CD4-positive, alpha-beta T cell treated with Interleukin-15 for 4 hours (primary cell): ENCODE results near the gene LAMTOR2.
"Not testable (repeated sequence)": the region's sequence is repeated elsewhere in the genome, so short reads cannot be mapped to it uniquely, and the experiment has no call there.

Source experiments
- DNase-seq: peaks from one replicate; pipeline ENCODE4 v3.0.0-alpha.2; 2020; ENCODE audit warnings: low spot score

The LAMTOR2 gene

GRCh38 chr1:156052862-156053767 is 1.5 kb upstream of the LAMTOR2 start:
- DNase-seq, result peak; percentile 54

DNA sequence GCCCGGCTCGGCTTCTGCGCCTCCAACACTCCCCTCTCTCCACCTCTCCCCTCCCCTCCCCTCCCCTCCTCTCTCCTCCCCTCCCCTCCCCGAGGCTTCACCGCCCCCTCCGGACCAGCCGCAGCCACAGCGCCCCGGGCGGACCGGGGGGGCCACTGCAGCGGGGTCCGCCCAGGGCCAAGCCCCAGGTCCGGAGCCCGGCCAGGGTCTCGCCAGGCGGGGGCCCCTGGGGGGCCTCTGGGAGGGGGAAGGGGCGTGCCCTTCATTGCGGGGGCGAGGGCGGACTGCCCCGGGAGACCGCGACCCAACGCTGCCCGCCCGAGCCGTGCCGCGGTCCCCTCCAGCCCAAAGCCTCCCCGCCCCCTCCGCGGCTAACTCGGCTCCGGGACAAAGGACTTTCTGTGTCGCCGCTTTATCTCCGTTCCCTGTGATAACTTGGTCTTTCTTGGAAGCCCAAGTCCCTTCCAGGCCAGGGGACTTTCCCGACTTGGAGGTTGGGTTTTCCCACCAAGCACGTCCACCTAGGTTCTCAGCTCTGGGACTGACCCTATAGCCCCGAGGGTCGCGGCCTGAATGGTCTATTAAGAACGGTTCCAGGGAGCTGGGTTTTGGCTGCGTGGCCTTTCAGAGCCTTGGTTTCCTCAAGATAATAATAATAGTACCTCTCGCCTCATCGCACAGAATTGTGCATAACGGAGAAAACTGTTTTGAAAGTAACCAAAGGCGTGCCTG is 648 bp upstream of the LAMTOR2 start, which contains the start of gene UBQLN4:
Gene UBQLN4 (minus strand): TSS at position 31 of the 732 bp plus-strand sequence. CDS start 97 bp downstream, outside the sequence.
- peak; percentile 87 for DNase-seq

GRCh38 chr1:156055281-156056048 is 883 bp downstream of the LAMTOR2 start:
- DNase-seq, result no peak

- no peak for DNase-seq
Measured at GRCh38 chr1:156056326-156056849, 1.8 kb downstream of the LAMTOR2 start.

DNA sequence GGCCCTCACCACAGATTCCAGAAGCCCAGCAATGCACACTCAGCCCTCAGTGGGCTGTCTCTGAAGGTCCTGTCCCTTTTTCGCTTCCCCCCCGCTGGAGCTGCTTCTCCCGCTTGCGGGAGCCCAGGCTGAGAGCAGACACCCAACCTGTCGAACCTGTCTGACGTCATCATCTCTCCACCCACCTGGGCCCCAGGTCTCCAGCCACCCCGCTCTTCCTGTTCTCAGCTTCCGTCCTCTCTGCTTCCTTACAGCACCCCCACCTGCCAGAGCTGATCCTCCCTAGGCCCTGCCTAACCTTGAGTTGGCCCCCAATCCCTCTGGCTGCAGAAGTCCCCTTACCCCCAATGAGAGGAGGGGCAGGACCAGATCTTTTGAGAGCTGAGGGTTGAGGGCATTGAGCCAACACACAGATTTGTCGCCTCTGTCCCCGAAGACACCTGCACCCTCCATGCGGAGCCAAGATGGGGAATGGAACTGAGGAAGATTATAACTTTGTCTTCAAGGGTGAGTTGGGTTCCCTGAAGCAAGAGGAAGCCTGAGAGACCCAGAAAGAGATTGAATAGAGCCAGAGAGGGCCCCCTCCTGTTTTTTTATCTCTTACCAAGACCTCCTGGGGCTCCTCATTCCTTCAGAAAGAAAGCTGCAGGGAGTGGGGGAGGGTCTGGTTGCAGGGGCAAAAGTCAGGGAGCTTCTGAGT is 6.5 kb downstream of the LAMTOR2 start, which contains the start of gene RAB25:
Gene RAB25 (plus strand): TSS at position 224 of the 700 bp plus-strand sequence. CDS start 241 bp downstream, at position 465.
- DNase-seq, result no peak

GRCh38 chr1:156062189-156062588 is 7.6 kb downstream of the LAMTOR2 start:
- no peak for DNase-seq

- no peak for DNase-seq
Measured at GRCh38 chr1:156063997-156064285, 9.4 kb downstream of the LAMTOR2 start.

DNA sequence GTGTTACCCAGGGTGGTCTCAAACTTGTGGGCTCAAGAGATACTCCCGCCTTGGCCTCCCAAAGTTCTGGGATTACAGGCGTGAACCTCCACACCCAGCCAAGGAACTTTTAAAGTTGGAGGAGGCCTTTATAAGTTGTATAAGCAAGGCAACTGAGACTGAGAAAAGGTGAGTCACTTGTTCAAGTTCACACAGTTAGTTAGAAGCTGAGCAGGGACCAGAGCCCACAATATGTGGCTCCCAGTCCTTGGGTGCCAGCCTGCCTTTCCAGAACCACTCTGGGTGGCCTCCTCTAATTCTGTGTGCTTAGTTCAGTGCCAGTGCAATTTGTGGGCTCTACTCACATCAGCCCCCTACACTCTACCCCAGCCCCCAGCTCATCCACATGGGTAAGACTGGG is 10.0 kb downstream of the LAMTOR2 start:
- DNase-seq, result no peak

GRCh38 chr1:156065212-156065611 is 10.6 kb downstream of the LAMTOR2 start:
- no peak for DNase-seq

GRCh38 chr1:156065871-156066270 is 11.3 kb downstream of the LAMTOR2 start:
- no peak for DNase-seq

GRCh38 chr1:156067262-156067661 is 12.7 kb downstream of the LAMTOR2 start:
- no peak for DNase-seq

DNA sequence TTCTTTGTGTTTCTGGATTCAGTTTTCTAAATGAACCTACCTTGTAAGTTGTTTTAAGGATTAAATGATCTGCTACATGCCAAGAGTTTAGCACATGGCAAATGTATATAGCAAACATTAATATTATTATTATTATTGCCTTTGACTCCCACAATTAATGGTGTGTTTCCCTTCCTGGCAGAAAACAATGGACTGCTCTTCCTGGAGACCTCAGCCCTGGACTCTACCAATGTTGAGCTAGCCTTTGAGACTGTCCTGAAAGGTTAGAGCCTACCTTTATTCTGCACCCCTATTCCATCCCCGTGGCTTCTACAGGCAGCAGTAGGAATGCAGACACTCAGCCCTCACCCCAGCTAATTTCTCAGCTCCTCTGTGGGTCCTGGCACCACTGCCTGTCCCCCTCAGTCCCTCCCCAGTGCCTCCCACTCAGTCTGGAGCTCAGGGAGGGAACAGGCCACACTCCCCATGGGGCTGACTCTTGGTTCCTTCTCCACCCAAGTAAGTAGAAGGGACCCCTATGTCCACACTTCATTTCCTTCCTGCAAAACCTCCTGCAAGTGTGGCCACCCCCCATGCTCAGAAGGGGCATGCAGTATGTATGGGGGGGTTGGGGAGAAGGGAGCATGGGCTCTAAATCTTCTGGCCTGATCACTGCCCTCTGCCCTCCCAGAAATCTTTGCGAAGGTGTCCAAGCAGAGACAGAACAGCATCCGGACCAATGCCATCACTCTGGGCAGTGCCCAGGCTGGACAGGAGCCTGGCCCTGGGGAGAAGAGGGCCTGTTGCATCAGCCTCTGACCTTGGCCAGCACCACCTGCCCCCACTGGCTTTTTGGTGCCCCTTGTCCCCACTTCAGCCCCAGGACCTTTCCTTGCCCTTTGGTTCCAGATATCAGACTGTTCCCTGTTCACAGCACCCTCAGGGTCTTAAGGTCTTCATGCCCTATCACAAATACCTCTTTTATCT is 15.2 kb downstream of the LAMTOR2 start:
- DNase-seq, result no peak

DNA sequence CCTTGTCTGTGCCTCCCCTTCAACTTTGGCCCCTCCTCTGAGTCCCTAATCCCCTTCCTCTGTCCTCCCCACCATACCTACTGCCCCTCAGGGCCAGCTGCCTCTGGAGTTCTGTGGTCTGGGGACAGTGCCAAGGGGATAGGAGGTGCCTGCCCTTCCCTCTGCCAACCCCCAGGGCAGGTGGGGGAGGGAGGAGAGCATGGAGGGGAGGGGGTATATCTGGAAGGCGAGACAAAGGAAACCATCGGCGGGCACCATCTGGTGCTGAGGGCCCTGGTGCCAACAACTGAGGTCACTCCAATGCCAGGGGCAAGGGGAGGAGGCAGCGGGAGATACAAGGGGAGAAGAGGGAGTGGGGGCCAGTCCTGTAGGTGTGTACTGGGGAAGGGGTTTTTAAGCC is 16.0 kb downstream of the LAMTOR2 start:
- DNase-seq, result no peak

DNA sequence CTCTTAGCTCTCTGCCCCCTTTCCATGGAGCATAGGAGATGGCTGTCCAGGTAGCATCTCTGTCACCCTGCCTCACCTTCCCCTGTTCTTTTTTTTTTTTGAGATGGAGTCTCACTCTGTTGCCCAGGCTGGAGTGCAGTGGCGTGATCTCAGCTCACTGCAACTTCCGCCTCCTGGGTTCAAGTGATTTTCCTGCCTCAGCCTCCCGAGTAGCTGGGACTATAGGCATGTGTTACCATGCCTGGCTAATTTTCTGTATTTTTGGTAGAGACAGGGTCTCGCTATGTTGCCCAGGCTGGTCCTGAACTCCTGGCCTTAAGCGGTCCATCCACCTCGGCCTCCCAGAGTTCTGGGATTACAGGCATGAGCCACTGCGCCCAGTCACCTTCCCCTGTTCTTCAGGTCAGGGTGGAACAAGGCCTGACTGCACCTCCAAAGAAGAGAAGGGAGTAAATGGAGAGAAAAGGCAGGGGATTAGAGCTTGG is 16.8 kb downstream of the LAMTOR2 start:
- DNase-seq, result not testable (repeated sequence)

DNA sequence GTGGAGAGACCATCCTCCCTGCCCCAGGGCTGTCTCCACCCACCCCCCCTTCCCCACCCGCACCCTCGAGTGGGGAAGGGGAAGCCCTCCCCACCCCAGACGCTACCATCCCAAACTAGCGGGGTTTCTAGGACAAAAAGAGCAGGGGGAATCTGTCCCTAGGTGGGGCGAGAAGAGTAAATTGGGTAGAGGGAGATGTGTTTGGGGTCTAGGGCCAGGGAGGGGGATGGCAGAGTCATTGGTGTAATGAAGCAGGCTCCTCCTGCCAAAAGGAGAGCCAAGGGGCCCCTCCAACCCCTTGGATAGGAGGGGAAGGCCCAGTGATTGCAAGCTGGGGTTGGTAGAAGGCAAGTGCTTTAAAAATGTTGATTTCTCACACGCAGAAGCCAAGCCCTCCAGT is 17.7 kb downstream of the LAMTOR2 start:
- DNase-seq, result no peak

DNA sequence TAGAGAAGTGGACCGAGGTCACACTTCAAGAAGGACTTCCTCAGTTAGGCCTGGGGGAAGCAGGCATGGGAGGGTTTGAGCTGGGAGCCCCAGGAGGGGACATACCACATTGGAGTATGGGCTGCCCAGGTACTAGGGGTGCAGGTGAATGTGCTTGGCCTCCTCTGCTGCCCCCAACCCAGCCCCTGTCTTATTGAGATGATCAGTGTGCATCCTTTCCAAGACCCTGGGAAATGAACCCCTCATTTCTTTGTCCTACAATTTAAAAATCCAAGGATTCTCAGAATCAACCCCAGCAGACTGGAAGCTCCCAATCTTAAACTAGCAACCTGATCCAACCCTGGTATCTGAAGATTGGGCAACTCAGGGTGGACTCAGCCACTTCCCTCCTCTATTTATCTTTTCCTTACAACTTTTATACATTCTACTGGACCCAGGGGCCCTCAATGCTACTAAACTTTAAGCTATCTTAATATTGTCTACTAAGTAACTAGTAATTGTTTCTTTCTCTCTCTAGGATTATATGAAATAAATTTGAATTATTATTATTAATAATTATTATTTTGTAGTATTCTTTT is 18.6 kb downstream of the LAMTOR2 start:
- DNase-seq, result no peak

GRCh38 chr1:156073740-156074139 is 19.2 kb downstream of the LAMTOR2 start:
- no peak for DNase-seq

GRCh38 chr1:156074661-156075060 is 20.1 kb downstream of the LAMTOR2 start:
- no peak for DNase-seq

- DNase-seq, result no peak
Measured at GRCh38 chr1:156075162-156075561, 20.6 kb downstream of the LAMTOR2 start.

- no peak for DNase-seq
Measured at GRCh38 chr1:156075775-156076204, 21.2 kb downstream of the LAMTOR2 start.
